Measurements from ENCODE around the gene HIVEP2.

HIVEP2 gene

DNA sequence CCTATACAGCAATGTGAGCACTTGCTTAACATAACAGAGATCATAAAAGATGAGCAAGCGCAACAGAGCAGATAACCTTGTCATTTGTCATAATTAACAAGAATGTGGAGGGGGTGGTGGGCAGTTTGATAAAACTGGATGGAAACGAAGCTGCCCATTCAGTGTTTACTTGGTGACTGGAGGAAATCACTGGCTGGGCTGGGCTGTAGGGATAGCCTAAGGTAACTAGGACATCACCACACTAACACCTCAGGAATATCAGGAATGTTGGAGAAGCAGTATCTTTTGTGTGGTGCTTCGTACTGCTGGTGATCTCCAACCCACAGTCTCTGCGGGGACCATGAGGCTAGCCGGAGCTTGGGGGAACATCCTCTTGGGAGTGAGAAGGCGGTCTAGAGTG lies 218.4 kb downstream of the HIVEP2 start:
- no peak for DNase-seq

DNA sequence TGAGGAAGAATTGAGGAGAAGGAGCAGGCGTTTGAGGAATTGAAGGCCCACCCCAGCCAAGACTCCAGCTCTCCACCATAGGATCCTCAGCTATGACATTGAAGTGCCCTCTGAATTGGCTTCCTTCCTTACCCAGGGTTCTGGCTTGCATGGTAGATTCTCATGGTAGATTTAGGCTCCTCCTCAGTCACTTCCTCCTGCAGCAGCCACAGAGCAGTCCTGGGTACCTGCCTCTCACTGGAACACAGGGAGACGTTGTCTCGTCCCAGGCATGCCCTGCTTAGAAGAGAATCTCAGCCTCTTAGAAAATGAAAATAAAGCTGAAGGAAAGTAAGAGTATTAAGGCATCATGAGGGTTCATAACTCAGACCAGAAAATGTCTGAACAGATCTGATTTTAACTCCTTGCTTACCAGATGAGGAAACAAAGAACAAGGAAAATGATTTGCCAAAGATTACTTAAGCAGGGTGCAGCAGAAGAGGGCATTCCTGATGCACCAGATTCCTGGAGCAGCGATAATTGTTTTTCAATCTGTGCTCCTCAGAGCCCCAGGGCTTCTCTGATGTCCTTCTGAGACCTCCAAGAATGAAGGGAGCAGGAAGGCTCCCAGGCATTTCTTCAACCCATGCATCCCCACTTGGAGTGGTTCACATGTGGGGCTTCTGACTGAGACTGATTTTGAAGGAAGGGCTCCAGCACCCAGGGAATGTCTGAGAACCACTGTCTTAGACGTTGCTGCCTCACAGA lies 219.8 kb downstream of the HIVEP2 start:
- no peak for DNase-seq

DNA sequence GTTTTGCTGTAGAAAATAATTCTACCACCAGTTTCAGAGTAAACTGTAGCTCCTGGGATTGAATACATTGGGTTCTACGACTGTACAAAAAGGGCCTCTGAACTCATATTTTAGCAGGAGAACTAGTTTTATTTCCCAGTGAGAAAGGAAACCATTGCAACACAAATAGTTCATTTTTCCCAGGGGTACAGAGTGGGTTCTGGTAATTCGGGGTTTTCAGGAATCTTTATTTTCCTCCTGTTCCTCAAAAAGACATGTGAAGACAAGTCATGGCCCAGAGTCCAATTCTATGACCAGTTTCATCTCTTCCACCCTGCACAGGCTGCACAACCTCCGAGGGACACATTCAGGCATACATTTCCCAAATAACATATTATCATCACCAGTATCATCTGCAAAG lies 222.1 kb downstream of the HIVEP2 start:
- DNase-seq, result no peak

DNA sequence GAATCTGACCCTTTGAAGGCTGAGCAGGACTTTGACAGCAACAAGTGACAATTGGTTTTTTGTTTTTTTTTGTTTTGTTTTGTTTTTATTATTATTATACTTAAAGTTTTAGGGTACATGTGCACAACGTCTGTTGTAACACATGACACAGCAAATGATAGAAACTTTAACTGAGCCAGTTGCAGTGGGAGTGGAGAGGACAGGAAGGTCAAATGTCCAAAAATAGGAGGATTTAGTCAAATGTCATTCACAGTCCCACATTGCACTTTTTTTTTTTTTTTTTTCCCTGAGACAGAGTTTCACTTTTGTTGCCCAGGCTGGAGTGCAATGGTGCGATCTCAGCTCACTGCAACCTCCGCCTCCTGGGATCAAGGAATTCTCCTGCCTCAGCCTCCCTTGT lies 223.0 kb downstream of the HIVEP2 start:
- DNase-seq, result no peak

DNA sequence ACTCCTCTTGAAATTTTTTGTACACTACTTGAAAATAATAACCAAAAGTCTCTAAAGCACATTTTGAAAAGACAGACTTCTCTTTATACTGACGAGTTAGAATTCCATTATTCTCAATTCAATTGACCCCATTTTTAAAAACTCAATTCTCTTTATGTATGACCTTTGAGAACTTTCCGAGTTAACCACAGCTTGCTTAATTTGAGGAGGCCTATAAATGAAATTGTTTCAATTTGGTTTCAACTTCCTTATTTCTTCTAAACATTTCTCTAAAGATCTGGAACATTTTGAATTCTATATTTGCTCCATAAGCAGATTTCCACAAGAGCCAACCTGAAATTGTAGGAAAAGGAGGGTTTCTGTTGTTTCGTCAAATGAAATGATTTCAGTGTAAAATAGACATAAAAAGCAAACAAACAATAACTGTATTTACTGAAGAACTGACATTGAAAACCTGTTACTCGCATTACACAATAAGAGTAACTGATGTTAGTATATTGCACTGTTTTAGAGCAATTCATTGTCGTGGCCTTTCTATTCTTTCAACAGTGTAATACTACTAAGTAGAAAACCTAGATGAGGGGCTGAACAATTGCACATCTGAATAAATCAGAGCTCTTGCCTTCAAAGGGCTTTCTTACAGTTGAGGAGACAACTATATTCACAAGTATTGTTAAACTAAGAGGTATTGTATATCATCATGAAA lies 223.6 kb downstream of the HIVEP2 start:
- no peak for DNase-seq

DNA sequence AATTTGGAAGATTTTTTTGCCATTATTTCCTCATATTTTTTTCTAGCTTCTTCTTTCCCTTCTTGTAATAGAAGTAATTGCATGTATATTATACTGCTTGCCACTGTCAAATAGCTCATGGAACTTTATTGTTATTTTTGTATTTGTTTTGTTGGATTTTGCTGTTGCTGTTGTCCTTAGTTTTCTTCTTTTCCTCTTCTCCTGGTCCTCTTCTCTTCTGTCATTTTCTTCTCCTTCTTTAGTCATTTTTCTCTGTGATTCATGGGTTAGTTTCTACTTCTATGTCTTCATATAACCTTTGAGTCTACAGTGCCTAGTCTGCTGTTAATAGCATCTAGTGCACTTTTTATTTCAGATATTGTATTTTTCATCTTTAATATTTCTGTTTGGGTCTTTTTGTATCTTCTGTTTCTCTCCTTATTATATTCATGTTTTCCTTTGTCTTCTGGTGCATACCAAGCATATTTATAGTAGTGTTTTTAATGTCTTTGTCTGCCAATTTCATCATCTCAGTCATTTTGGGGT lies 226.2 kb downstream of the HIVEP2 start:
- DNase-seq, result no peak

DNA sequence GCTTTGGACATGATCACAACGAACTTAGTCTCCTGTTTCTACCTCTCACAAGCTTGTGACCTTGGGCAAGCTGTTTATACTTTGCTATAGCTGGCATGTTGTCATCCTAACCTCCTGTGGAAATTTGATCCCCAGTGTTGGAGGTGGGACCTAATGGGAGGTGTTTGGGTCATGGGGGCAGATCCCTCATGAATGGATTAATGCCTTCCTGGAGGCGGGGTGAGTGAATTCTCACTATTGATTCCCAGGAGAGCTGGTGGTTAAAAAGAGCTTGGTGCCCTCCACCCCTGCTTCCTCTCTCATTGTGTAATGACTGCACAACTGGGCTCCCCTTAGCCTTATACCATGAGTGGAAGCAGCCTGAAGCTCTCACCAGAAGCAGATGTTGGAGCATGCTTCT lies 228.9 kb downstream of the HIVEP2 start:
- DNase-seq, result no peak

DNA sequence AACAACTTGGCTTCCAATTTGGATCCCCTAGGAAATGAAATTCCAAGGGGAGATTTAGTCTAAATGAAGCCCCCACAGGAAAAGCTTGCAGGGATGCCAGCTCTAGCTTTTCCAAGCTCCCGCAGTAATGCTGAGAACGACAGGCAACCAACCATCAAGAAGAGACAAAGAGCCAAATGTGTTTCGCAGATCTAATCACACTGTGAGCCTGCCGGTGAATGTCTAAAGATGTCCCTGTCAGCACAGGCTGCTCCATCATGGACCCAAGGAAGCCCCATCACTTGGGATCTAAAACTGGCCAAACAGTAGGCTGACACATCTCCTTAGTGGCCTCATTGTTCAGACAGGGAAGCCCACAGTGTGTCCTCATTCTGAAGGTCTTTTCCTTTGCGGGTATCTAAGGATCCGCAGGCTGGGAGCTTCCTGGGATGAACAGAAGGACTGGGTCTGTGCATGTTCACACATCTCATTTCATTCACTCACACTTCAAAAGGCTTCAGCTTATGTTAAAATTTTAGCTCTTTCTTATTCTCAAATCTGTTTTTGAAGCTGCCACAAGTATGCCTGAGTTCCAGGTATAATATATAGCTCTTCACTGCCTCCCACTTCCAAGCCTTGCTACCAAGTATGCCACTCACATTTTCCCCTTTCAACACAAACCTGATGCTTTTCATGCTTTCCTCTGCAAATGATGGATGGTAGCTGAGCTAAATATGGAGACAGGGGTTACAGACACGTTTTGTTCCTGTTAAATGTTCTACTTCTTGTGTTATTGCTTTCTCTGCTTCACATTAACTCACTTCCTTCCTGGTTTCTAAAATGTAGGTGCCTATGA lies 229.8 kb downstream of the HIVEP2 start:
- DNase-seq, result no peak

DNA sequence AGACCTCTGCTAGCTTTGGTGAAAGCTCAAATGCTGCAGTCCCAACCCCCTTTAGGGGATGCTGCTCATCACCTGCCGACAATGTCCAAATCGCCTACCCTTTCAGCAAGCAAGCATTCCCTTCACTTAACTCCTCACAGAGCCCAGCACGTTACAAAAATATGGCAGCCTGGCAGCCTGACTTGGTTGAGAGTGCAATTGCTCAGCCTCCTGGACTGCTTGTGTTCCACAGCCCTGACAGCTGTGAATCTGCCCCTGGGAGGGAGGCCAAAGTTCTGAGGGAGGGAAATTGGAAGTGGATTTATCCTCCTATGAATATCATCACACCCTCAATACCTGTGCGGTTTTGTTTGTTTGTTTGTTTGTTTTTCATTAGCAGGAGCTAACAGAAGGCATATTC lies 231.0 kb downstream of the HIVEP2 start:
- DNase-seq, result no peak

DNA sequence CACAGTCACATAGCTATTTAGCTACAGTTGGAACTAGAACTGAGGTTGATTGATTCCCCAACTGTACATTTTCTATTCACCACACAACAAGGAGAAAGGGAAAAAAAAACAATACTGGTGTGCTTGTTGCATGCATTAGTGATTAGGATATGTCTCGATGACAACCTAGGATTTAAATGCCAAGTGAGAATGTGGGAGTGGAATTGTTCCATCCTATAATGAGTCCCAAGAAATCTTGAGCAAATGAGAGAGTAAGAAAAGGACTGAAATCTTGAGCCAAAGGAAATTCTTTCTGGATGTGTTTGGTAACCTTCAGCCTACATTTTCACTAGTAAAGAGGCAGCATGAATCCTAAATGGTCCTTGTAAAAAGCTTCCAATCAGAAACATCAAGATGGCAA lies 232.7 kb downstream of the HIVEP2 start:
- no peak for DNase-seq

DNA sequence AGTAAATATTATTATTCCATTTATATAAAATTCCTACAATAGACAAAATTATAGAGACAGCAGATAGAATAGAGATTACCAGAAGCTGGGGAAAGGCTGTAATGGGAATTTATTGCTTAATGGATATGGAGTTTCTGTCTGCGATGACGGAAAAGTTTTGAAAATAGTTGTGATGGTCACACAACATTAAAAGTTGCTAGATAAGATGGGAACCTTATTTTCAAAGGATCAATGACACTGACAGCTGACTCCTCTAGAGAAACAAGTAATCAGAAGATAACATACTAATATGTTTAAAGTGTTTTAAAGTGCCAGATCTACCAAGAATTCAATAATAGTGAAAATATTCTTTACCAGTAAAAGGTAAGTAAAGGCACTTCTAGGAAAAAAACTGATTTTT lies 236.3 kb downstream of the HIVEP2 start:
- no peak for DNase-seq

DNA sequence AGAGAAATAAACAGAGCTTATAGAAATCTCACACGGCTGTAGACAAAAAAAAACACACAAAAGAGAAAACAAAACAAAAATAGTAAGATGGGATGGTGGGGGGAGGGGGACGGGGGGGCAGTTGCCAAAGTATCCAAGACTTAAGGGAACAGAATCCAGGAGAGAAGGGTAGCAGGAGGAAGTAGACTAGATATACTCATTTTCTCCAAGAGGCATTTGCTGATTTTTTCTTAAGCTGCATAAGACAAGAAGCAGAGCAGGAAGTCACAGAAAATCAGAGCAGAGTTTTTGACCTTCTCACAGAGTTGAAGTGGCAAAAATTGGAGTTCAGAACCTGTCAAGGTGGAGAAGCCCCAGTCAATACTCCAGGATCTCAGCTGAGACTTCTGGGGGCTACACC lies 237.7 kb downstream of the HIVEP2 start:
- no peak for DNase-seq

DNA sequence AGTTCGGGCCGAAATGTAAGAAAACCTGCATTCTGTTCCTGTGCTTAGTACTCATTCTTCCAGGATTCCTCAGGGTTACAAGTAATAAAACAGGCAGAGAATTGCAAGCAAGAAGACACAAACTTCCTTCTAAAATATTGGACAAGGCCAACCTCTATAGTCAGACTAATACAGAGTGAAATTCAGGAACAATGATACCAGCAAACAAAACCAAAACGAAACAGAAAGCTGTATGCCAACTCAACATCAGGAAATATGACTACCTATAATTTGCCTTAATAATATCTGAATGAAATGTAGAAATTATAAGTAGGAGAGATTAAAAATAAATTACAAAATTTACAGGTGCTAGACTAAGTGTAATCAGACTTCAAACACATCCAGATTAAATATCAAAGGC lies 238.8 kb downstream of the HIVEP2 start:
- no peak for DNase-seq

DNA sequence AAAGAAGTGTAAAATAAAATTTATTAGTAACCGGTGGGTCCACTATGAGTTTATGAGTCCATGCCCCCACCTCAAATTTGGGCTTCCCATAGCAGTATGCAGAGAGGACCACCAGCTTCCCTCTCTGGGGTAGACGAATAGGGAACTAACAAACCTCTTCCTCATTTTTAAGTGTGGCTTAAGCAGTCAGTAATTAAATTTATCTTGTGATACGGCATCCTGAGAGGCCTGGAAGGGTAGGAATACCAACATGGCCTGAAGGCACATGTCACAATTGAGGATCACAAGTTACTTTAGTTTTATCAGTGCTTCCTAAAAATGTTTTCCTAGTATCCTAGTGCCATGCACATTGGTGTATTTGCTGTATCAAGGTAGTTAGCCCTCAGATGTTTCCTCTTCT lies 239.9 kb downstream of the HIVEP2 start:
- DNase-seq, result peak; percentile 36

DNA sequence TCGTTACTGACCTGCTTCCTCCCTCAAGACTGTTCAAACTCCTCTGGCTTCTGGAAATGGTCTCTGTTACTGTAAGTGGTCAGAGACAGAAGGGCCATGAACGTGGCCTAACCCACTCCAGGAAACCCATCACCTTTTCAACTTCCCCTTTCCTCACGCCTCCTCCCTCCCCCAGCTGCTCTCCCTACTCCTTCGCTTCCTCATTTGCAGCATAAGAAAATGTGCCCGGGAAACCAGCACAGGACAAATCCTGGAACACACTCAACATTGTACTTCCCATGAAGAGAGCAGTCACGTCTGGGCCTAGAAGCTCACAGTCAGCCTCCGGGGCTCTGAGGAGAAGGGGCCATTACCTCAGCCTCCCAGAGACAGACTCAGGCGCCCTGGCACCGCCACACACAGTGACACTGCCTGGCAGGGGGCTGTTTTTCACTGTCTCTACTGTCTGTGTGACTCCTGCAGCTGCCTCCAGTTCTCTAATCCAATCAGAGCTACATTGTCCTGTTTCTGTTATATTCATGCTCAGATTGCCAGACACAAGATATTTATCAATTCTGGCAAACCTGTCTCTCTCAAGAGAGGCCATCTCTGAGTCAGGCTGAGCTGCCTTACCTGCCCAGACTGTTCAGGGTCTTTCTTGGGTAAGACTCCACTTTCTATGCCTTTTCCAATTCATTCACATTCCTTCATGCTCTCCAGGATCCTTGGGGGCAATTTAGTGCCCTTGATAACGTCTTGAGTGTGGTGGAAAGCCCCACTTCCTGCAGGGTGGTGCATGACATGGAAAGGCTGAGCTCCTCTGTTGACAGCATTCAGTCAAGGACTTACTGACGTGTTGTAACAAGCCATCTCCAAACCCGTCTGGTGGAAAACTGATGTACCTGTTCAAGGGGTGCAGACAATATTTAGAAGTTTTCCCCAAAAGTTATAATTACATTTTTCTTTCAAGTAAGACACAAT lies 242.2 kb downstream of the HIVEP2 start:
- DNase-seq, result peak; percentile 63

Data from KG1 (cell line).